Measurements from ENCODE around the gene PSAT1. TPM values are rescaled to one million over a fixed set of nuclear protein-coding genes. Genes with fewer than 3 reads are reported as not detected.

PSAT1 gene
- total RNA-seq, 1 experiment from 2014 or later = 71.8 TPM

DNA sequence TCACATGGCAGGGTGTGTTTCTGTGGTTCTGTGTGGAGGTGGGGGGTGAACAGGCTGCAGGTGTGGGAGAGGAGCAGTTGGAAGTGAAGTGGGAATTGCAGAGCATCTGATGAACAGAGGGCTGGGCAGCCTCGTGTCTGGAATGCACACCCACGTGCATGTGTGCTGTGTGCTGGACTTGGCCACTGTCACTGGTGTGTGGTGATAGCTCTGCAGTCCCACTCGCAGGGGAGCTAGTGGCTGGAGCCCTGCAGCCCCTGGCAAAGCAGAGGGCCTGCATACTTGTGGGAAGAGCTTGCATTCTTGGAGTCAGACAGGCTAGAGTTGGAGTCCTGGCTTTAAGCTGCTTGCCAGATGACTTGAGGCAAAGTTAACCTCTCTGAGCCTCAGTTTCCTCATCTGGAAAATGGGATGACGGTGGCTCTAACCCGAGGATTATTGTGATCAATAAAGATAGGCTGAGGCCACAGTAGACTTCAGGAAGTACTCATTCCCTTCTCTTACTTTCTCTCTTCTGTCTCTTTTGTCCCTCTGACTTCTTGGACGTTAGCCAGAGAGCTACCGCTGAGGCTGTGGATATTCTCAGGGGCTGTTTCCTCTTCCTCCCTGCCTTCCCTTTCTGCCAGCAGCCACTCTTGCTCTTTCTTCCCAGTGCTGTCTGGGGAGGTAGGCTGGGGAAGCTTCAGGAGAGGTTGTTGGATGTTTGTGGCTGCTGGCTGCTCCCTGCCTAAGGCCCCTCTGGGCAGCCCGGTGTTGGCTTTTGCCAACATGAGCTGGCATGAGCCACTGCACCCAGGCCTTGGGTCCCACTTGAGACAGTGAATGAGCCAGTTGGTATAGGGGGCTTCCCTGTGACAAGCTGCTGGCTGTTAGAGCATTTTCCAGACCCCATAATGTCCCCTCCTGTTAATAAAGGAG, 18.3 kb downstream of the PSAT1 start:
- H3K36me3 ChIP-seq (ENCODE audit: control insufficient read depth, insufficient read depth, low read length) = peaks cover 4% of the 10 kb centered on the region; the same call in 1 of the 2 replicates
- TF ChIP-seq, protein P1, sequence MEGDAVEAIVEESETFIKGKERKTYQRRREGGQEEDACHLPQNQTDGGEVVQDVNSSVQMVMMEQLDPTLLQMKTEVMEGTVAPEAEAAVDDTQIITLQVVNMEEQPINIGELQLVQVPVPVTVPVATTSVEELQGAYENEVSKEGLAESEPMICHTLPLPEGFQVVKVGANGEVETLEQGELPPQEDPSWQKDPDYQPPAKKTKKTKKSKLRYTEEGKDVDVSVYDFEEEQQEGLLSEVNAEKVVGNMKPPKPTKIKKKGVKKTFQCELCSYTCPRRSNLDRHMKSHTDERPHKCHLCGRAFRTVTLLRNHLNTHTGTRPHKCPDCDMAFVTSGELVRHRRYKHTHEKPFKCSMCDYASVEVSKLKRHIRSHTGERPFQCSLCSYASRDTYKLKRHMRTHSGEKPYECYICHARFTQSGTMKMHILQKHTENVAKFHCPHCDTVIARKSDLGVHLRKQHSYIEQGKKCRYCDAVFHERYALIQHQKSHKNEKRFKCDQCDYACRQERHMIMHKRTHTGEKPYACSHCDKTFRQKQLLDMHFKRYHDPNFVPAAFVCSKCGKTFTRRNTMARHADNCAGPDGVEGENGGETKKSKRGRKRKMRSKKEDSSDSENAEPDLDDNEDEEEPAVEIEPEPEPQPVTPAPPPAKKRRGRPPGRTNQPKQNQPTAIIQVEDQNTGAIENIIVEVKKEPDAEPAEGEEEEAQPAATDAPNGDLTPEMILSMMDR (IDR thresholded peaks at IDR 0.05) = no peak
- TF ChIP-seq, protein P2, sequence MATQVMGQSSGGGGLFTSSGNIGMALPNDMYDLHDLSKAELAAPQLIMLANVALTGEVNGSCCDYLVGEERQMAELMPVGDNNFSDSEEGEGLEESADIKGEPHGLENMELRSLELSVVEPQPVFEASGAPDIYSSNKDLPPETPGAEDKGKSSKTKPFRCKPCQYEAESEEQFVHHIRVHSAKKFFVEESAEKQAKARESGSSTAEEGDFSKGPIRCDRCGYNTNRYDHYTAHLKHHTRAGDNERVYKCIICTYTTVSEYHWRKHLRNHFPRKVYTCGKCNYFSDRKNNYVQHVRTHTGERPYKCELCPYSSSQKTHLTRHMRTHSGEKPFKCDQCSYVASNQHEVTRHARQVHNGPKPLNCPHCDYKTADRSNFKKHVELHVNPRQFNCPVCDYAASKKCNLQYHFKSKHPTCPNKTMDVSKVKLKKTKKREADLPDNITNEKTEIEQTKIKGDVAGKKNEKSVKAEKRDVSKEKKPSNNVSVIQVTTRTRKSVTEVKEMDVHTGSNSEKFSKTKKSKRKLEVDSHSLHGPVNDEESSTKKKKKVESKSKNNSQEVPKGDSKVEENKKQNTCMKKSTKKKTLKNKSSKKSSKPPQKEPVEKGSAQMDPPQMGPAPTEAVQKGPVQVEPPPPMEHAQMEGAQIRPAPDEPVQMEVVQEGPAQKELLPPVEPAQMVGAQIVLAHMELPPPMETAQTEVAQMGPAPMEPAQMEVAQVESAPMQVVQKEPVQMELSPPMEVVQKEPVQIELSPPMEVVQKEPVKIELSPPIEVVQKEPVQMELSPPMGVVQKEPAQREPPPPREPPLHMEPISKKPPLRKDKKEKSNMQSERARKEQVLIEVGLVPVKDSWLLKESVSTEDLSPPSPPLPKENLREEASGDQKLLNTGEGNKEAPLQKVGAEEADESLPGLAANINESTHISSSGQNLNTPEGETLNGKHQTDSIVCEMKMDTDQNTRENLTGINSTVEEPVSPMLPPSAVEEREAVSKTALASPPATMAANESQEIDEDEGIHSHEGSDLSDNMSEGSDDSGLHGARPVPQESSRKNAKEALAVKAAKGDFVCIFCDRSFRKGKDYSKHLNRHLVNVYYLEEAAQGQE (IDR thresholded peaks at IDR 0.05; ENCODE audit: insufficient read depth in 1 of 2, low read depth in 2 of 2, low read length in 1 of 2) = no peak
- no peak for TF ChIP-seq POLR2AphosphoS5 (IDR thresholded peaks at IDR 0.05; ENCODE audit: low read depth, low read length)
- TF ChIP-seq TCF7L2 (IDR thresholded peaks at IDR 0.05; ENCODE audit: low read depth, low read length) = no peak
- TF ChIP-seq SIN3A (IDR thresholded peaks at IDR 0.05; ENCODE audit: borderline replicate concordance, insufficient read depth, low read depth, low read length) = no peak
- ChIA-PET POLR2A (no interaction called here), CTCF (no interaction called here)
- in situ Hi-C loops (cut with HindIII; ENCODE audit: low pct_unique_long_range_greater_than_20kb, low sequenced_read_pairs) (no loop called here), intact Hi-C loops (cut with micrococcal nuclease; ENCODE audit: unreplicated experiment) (no loop called here)
- no peaks in the 10 kb centered on the region for H3K9me3 ChIP-seq (ENCODE audit: control insufficient read depth, insufficient read depth, low read depth, low read length)
- ATAC-seq = no peak
- H3K4me3 ChIP-seq (ENCODE audit: low read depth in 2 of 2, low read length in 2 of 2) = no peak overlapping the region
- H3K27me3 ChIP-seq (ENCODE audit: control insufficient read depth, insufficient read depth, low read length) = no peaks in the 10 kb centered on the region
- BruUV-seq (replicated peaks) = no TSS peak
- H3K27ac ChIP-seq (ENCODE audit: low read length) = no peak overlapping the region
- no peak for DNase-seq (ENCODE audit: low read depth, low spot score)
- peaks cover 4% of the 10 kb centered on the region; the same call in 1 of the 2 replicates for H3K4me1 ChIP-seq (ENCODE audit: control insufficient read depth, insufficient read depth, low read length)

DNA sequence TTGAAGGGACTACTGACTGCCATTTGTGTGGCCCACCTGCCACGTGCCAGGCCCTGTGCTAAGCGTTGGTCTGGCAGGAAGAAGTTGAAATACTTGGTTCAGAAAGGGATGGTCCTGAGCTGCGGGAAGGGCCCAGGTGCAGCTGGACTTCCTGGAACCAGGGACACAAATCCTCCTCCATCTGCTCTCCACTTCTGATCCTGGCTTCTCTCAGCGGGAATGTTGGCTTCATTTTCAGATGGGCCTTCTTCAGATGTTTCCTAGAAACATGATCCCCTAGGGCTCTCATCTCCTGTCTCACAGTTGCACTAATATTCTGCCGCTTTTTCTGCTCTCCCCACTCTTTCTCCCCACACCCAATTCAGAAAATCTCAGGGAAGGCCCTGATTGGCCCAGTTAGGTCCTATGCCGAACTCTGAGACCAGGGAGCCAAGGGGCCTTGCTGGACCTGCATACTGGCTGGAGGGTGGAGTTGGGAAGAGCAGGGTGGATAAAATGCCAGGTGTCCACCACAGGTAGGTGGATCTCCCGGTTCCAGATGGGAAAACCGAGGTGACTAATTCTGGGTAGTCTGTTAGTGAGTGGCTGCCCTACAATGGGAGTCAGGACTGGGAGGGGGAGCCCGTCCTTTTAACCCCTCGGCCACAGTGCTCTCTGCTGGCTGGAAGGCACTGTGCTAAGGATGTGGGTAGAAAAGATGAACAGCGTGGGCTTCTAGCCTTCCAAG, 19.4 kb downstream of the PSAT1 start:
- H3K9me3 ChIP-seq (ENCODE audit: control insufficient read depth, insufficient read depth, low read depth, low read length) = no peaks in the 10 kb centered on the region
- in situ Hi-C loops (cut with HindIII; ENCODE audit: low pct_unique_long_range_greater_than_20kb, low sequenced_read_pairs) (no loop called here), intact Hi-C loops (cut with micrococcal nuclease; ENCODE audit: unreplicated experiment) (no loop called here)
- POLR2A ChIA-PET = no interaction called here
- CTCF ChIA-PET = no interaction called here
- no peak overlapping the region for H3K4me3 ChIP-seq (ENCODE audit: low read depth in 2 of 2, low read length in 2 of 2)
- H3K36me3 ChIP-seq (ENCODE audit: control insufficient read depth, insufficient read depth, low read length) = peaks cover 4% of the 10 kb centered on the region; the same call in 1 of the 2 replicates
- no peak overlapping the region for H3K27ac ChIP-seq (ENCODE audit: low read length)
- ATAC-seq = no peak
- TF ChIP-seq, protein P2 (IDR thresholded peaks at IDR 0.05; ENCODE audit: insufficient read depth in 1 of 2, low read depth in 2 of 2, low read length in 1 of 2) = no peak
- TF ChIP-seq TCF7L2 (IDR thresholded peaks at IDR 0.05; ENCODE audit: low read depth, low read length) (no peak), SIN3A (IDR thresholded peaks at IDR 0.05; ENCODE audit: borderline replicate concordance, insufficient read depth, low read depth, low read length) (no peak), POLR2AphosphoS5 (IDR thresholded peaks at IDR 0.05; ENCODE audit: low read depth, low read length) (no peak)
- TF ChIP-seq, protein P1 (IDR thresholded peaks at IDR 0.05) = no peak
- H3K4me1 ChIP-seq (ENCODE audit: control insufficient read depth, insufficient read depth, low read length) = peaks cover 4% of the 10 kb centered on the region; the same call in 1 of the 2 replicates
- no TSS peak for BruUV-seq (replicated peaks)
- no peaks in the 10 kb centered on the region for H3K27me3 ChIP-seq (ENCODE audit: control insufficient read depth, insufficient read depth, low read length)
- DNase-seq (ENCODE audit: low read depth, low spot score) = no peak
